T follicular helper cell (primary cell): ENCODE measurements around the gene RUNX1.

Source experiments
- DNase-seq: peaks from one replicate; pipeline ENCODE4 v3.0.0-alpha.2; 2020; ENCODE audit warnings: low read depth

The RUNX1 gene

GRCh38 chr21:34880401-34880800 lies 168.7 kb downstream of the RUNX1 start:
- no peak for DNase-seq

- no peak for DNase-seq
Observed at GRCh38 chr21:34878940-34879339, 170.2 kb downstream of the RUNX1 start.

GRCh38 chr21:34878501-34878900 lies 170.6 kb downstream of the RUNX1 start:
- DNase-seq = no peak

GRCh38 chr21:34877485-34878128 lies 171.5 kb downstream of the RUNX1 start:
- no peak for DNase-seq

- DNase-seq = no peak
Observed at GRCh38 chr21:34875830-34876229, 173.3 kb downstream of the RUNX1 start.

- DNase-seq = no peak
Observed at GRCh38 chr21:34874684-34875513, 174.2 kb downstream of the RUNX1 start.

GRCh38 chr21:34871026-34871908 lies 177.8 kb downstream of the RUNX1 start:
- DNase-seq = no peak

- no peak for DNase-seq
Observed at GRCh38 chr21:34870246-34870645, 178.9 kb downstream of the RUNX1 start.

GRCh38 chr21:34869545-34869944 lies 179.6 kb downstream of the RUNX1 start:
- DNase-seq = no peak

- DNase-seq = no peak
Observed at GRCh38 chr21:34867785-34868184, 181.3 kb downstream of the RUNX1 start.

- no peak for DNase-seq
Observed at GRCh38 chr21:34865400-34866241, 183.5 kb downstream of the RUNX1 start.

GRCh38 chr21:34864370-34865149 lies 184.5 kb downstream of the RUNX1 start:
- no peak for DNase-seq

- DNase-seq = no peak
Observed at GRCh38 chr21:34862951-34863350, 186.2 kb downstream of the RUNX1 start.

- no peak for DNase-seq
Observed at GRCh38 chr21:34861258-34861657, 187.8 kb downstream of the RUNX1 start.

GRCh38 chr21:34859976-34860653 lies 189.0 kb downstream of the RUNX1 start:
- no peak for DNase-seq

- DNase-seq = no peak
Observed at GRCh38 chr21:34858559-34858958, 190.5 kb downstream of the RUNX1 start.

- DNase-seq = no peak
Observed at GRCh38 chr21:34857874-34858273, 191.2 kb downstream of the RUNX1 start.

GRCh38 chr21:34857122-34857713 lies 191.9 kb downstream of the RUNX1 start:
- DNase-seq = no peak

- DNase-seq = no peak
Observed at GRCh38 chr21:34852448-34852847, 196.7 kb downstream of the RUNX1 start.
